IMR-90 (cell line): ENCODE data around the gene TECPR2. TPM values are rescaled to one million over a fixed set of nuclear protein-coding genes. Genes with fewer than 3 reads are reported as not detected.
"Not testable (repeated sequence)": the region's sequence is repeated elsewhere in the genome, so short reads cannot be mapped to it uniquely, and the experiment has no call there.

ENCODE experiments used
- ATAC-seq: fragments of 200-7000 bp; cut with Tn5 transposase; 2 replicates; pipeline ENCODE4 v1.9.1; 2020; ENCODE audit warnings: low read depth, mild to moderate bottlenecking, moderate library complexity
- BruUV-seq: library from RNA; stranded (reverse); fragments of 400-500 nt; replicated peaks from 2 replicates; lab custom pipeline; 2021; lab: Mats Ljungman, UMichigan
- CTCF ChIA-PET: fragments of 300-600 bp; formaldehyde crosslinking; extraction: SDS; loops from one replicate; lab custom pipeline; 2021; ENCODE audit warnings: antibody characterized with exemption; lab: Yijun Ruan, JAX
- POLR2A ChIA-PET: fragments of 300-600 bp; sonication (Branson Sonifier 250); formaldehyde crosslinking; loops from one replicate; lab custom pipeline; 2022; ENCODE audit warnings: antibody characterized with exemption; ENCODE audit not compliant: unreplicated experiment; lab: Charles Lee
- DNase-seq: peaks from one replicate; pipeline ENCODE4 v3.0.0; 2013
- H2AFZ ChIP-seq: replicated peaks from 2 replicates; pipeline ENCODE3; 2013; ENCODE audit warnings: low read length, mild to moderate bottlenecking; ENCODE audit not compliant: poor library complexity
- H2AK5ac ChIP-seq: 2 replicates; pipeline ENCODE4 v1.6.1; 2013; ENCODE audit warnings: low read depth, low read length, inconsistent platforms
- H2AK9ac ChIP-seq: replicated peaks from 2 replicates; pipeline ENCODE3; 2013; ENCODE audit warnings: mild to moderate bottlenecking, low read depth, low read length, moderate library complexity; ENCODE audit not compliant: poor library complexity
- H2BK120ac ChIP-seq: 2 replicates; pipeline ENCODE4 v1.6.1; 2013; ENCODE audit warnings: low read depth, low read length, inconsistent platforms
- H2BK15ac ChIP-seq: 3 replicates; pipeline ENCODE4 v1.6.1; 2013; ENCODE audit warnings: low read depth, low read length, inconsistent platforms
- H2BK20ac ChIP-seq: 2 replicates; pipeline ENCODE4 v1.6.1; 2013; ENCODE audit warnings: low read depth, mild to moderate bottlenecking, inconsistent platforms, low read length, moderate library complexity
- H2BK5ac ChIP-seq: 2 replicates; pipeline ENCODE4 v1.6.1; 2013; ENCODE audit warnings: mild to moderate bottlenecking, low read depth, low read length, inconsistent platforms; ENCODE audit not compliant: poor library complexity, severe bottlenecking
- H3K14ac ChIP-seq: replicated peaks from 2 replicates; pipeline ENCODE4 v1.6.1; 2013; ENCODE audit warnings: low read depth, low read length, inconsistent platforms
- H3K18ac ChIP-seq: 2 replicates; pipeline ENCODE4 v1.6.1; 2013; ENCODE audit warnings: low read depth, low read length, control low read depth
- H3K23ac ChIP-seq: 2 replicates; pipeline ENCODE4 v1.6.1; 2013; ENCODE audit warnings: low read depth, low read length, inconsistent platforms
- H3K27ac ChIP-seq: 2 replicates; pipeline ENCODE4 v1.5.1; 2013; ENCODE audit warnings: mild to moderate bottlenecking, control low read depth, low read length; ENCODE audit not compliant: insufficient read depth
- H3K27me3 ChIP-seq: 2 replicates; pipeline ENCODE4 v1.6.1; 2013; ENCODE audit warnings: low read length; ENCODE audit not compliant: control insufficient read depth, insufficient read depth
- H3K36me3 ChIP-seq: 2 replicates; pipeline ENCODE4 v1.6.1; 2013; ENCODE audit warnings: low read length, mixed read lengths; ENCODE audit not compliant: control insufficient read depth, insufficient read depth
- H3K4ac ChIP-seq: 2 replicates; pipeline ENCODE4 v1.6.1; 2013; ENCODE audit warnings: low read depth, low read length, inconsistent platforms
- H3K4me1 ChIP-seq: 2 replicates; pipeline ENCODE4 v1.6.1; 2013; ENCODE audit warnings: low read length, mixed read lengths; ENCODE audit not compliant: control insufficient read depth, insufficient read depth
- H3K4me2 ChIP-seq: 2 replicates; pipeline ENCODE4 v1.6.1; 2013; ENCODE audit warnings: low read depth, mild to moderate bottlenecking, control low read depth, low read length, moderate library complexity
- H3K4me3 ChIP-seq: 2 replicates; pipeline ENCODE4 v1.5.1; 2013; ENCODE audit warnings: low read depth, mild to moderate bottlenecking, control low read depth, low read length, moderate library complexity; ENCODE audit not compliant: insufficient read depth
- H3K56ac ChIP-seq: 2 replicates; pipeline ENCODE4 v1.6.1; 2013; ENCODE audit warnings: low read length, inconsistent platforms; ENCODE audit not compliant: insufficient read depth; ENCODE audit errors: extremely low read depth
- H3K79me1 ChIP-seq, 2 experiments: 2 replicates each; pipeline ENCODE4 v1.6.1; 2013; ENCODE audit warnings: low read length in 2 of 2, inconsistent platforms in 1 of 2, low read depth in 1 of 2
- H3K9ac ChIP-seq: 2 replicates; pipeline ENCODE4 v1.6.1; 2013; ENCODE audit warnings: low read depth, low read length, control low read depth
- H3K9me1 ChIP-seq: 2 replicates; pipeline ENCODE4 v1.6.1; 2013; ENCODE audit warnings: low read length, inconsistent platforms; ENCODE audit not compliant: insufficient read depth
- H3K9me3 ChIP-seq: 2 replicates; pipeline ENCODE4 v1.6.1; 2013; ENCODE audit warnings: low read length; ENCODE audit not compliant: control insufficient read depth, insufficient read depth
- H4K20me1 ChIP-seq: 2 replicates; pipeline ENCODE4 v1.6.1; 2013; ENCODE audit warnings: low read length, inconsistent platforms; ENCODE audit not compliant: insufficient read depth
- H4K5ac ChIP-seq: 2 replicates; pipeline ENCODE4 v1.6.1; 2013; ENCODE audit warnings: mild to moderate bottlenecking, low read depth, low read length, control low read depth
- H4K8ac ChIP-seq, 2 experiments: 2 replicates each; pipeline ENCODE4 v1.6.1; 2013; ENCODE audit warnings: low read depth in 2 of 2, low read length in 2 of 2, control low read depth in 1 of 2, inconsistent platforms in 1 of 2
- H4K91ac ChIP-seq: 2 replicates; pipeline ENCODE4 v1.6.1; 2013; ENCODE audit warnings: low read depth, low read length, inconsistent platforms; ENCODE audit not compliant: insufficient read depth
- WGBS, 2 experiments: methylation state at CpG; one replicate each; pipeline versions ENCODE4 v1.1.5 to v1.1.7; 2013; ENCODE audit warnings: missing lambda C conversion rate in 2 of 2; ENCODE audit not compliant: insufficient read length in 1 of 2; ENCODE audit errors: extremely low coverage in 2 of 2; 5-methylcytosine and 5-hydroxymethylcytosine counted together
- dilution Hi-C: fragments of 300-500 bp; cut with HindIII; formaldehyde crosslinking; loops from one replicate; pipeline ENCODE4 v1.14.3; 2018; ENCODE audit warnings: low sequenced_read_pairs; ENCODE audit not compliant: unreplicated experiment
- in situ Hi-C: fragments of 300-500 bp; cut with MboI; formaldehyde crosslinking; loops from 3 replicates; pipeline ENCODE4 v1.14.3; 2019; ENCODE audit warnings: low sequenced_read_pairs, inconsistent platforms, mixed read lengths
- intact Hi-C: fragments of 100-400 bp; cut with micrococcal nuclease; formaldehyde crosslinking; loops from 2 replicates; pipeline ENCODE4 v1.10.0; 2022
- polyA plus RNA-seq, 3 experiments: library from polyadenylated mRNA; depleted of rRNA; stranded (reverse); fragments of >200 nt; gene quantifications; 2 replicates each; pipeline ENCODE4 v1.2.3, GENCODE V29; 2012; ENCODE audit warnings: low replicate concordance in 1 of 3
- total RNA-seq: library from RNA; depleted of rRNA; stranded (reverse); fragments of >200 nt; gene quantifications from 2 replicates; pipeline ENCODE4 v1.2.3, GENCODE V29; 2012

TECPR2 gene
- total and polyA plus RNA-seq, 2 of the 4 experiments (the other 2 are of a cell fraction) = 9.5 to 11.7 TPM

DNA sequence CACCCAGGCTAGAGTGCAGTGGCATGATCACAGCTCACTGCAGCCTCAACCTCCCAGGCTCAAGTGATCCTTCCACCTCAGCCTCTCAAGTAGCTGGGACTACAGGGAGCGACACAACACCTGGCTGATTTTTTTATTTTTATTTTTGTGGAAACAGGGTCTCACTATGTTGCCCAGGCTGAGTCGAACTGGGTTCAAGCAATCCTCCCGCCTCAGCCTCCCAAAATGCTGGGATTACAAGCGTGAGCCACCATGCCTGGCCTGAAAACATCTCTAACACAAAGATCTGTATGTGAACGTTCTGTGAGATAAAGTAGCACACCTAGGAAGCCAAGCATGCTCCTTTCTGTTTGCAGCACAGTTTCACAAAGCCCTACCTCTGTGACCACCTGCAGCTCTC lies 157.0 kb downstream of the TECPR2 start:
- H3K9me1 ChIP-seq, H2AFZ ChIP-seq, H2BK5ac ChIP-seq, H4K91ac ChIP-seq, H3K9ac ChIP-seq, dilution Hi-C loops, DNase-seq, BruUV-seq, H4K20me1 ChIP-seq, H3K4me1 ChIP-seq, H3K18ac ChIP-seq, H3K27me3 ChIP-seq, CTCF ChIA-PET, H3K56ac ChIP-seq, H3K36me3 ChIP-seq, H4K5ac ChIP-seq, H2AK5ac ChIP-seq, H3K4me2 ChIP-seq, H3K14ac ChIP-seq, H3K79me1 ChIP-seq, H3K4ac ChIP-seq, H2AK9ac ChIP-seq, H3K9me3 ChIP-seq, H2BK20ac ChIP-seq, POLR2A ChIA-PET, H2BK120ac ChIP-seq, H3K27ac ChIP-seq, ATAC-seq, H2BK15ac ChIP-seq, H3K23ac ChIP-seq, H4K8ac ChIP-seq, H3K4me3 ChIP-seq: not testable (repeated sequence)
- in situ Hi-C loops = loop anchor here (5.0 kb wide), 1 partner anchor 77 kb away; no protein-coding TSS in a partner anchor
- intact Hi-C loops = loop anchor here (5.0 kb wide), 1 partner anchor 398 kb away; no protein-coding TSS in a partner anchor
- no CpG with 5 or more reads among the region's 5 CpGs for WGBS, 2 experiments
